HCT116 (cell line): ENCODE results near the gene ZNF474.

Experiments used
- EZH2 ChIP-seq: fragments of 200-600 bp; sonication (generic); IDR thresholded peaks from 2 replicates; pipeline ENCODE4 v1.6.1; 2017; ENCODE audit warnings: antibody characterized with exemption, mixed run types
- EZH2phosphoT487 ChIP-seq: fragments of 200-600 bp; IDR thresholded peaks from 2 replicates; pipeline ENCODE4 v1.6.1; 2018; ENCODE audit warnings: antibody characterized with exemption, borderline replicate concordance
- MAX ChIP-seq: IDR thresholded peaks from 2 replicates; pipeline ENCODE4 v1.6.1; 2012
- POLR2A ChIP-seq: IDR thresholded peaks from 2 replicates; pipeline ENCODE4 v1.7.0; 2011; ENCODE audit warnings: borderline replicate concordance; ENCODE audit not compliant: insufficient read depth, insufficient read length; ENCODE audit errors: extremely low read depth
- RAD21 ChIP-seq: IDR thresholded peaks from 2 replicates; pipeline ENCODE4 v1.6.1; 2012; ENCODE audit warnings: low read depth, mild to moderate bottlenecking
- SP1 ChIP-seq: IDR thresholded peaks from 2 replicates; pipeline ENCODE4 v1.6.1; 2012; ENCODE audit warnings: low read depth
- SRF ChIP-seq: IDR thresholded peaks from 2 replicates; pipeline ENCODE4 v1.6.1; 2012; ENCODE audit warnings: low read depth
- YY1 ChIP-seq: IDR thresholded peaks from 2 replicates; pipeline ENCODE4 v1.6.1; 2011; ENCODE audit warnings: low read length, low read depth, moderate library complexity, mild to moderate bottlenecking; ENCODE audit not compliant: insufficient replicate concordance; ENCODE audit errors: extremely low read depth
- ZFX ChIP-seq: fragments of 450-650 bp; IDR thresholded peaks from 2 replicates; pipeline ENCODE4 v1.6.1; 2017
- TF ChIP-seq, protein P1 (sequence below), 3 experiments: fragments of 200-600 bp in 1 of 3; sonication (generic) in 1 of 3; IDR thresholded peaks in 2 of 3; conservative IDR thresholded peaks in 1 of 3; 2 replicates each; pipeline ENCODE4 v1.5.1; 2012 to 2017; ENCODE audit warnings: low read depth in 2 of 3, low read length in 2 of 3, antibody characterized with exemption in 1 of 3, borderline replicate concordance in 1 of 3, control low read depth in 1 of 3, mild to moderate bottlenecking in 1 of 3, mixed read lengths in 1 of 3, mixed run types in 1 of 3, moderate library complexity in 1 of 3; ENCODE audit not compliant: insufficient read depth in 1 of 3

DNA sequence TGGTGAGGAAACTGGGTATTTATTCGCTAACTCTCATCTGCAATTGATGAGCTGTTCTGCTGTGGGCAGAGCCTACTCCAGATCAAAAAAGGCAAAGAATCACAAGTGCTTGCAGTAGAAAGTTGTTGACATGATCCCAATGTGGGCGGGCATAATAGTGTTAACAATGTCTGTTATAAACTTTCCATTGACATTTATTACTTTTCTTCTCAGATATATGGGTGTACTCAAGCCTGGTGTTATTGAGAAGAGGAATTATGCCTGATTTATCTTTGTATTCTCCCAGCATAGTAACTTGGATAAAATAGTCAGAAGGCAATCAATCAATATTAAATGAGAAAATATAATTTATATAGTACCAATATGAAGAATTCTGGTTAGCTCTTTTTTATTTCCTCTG, 47.8 kb downstream of the ZNF474 start:
- TF ChIP-seq, protein P1, sequence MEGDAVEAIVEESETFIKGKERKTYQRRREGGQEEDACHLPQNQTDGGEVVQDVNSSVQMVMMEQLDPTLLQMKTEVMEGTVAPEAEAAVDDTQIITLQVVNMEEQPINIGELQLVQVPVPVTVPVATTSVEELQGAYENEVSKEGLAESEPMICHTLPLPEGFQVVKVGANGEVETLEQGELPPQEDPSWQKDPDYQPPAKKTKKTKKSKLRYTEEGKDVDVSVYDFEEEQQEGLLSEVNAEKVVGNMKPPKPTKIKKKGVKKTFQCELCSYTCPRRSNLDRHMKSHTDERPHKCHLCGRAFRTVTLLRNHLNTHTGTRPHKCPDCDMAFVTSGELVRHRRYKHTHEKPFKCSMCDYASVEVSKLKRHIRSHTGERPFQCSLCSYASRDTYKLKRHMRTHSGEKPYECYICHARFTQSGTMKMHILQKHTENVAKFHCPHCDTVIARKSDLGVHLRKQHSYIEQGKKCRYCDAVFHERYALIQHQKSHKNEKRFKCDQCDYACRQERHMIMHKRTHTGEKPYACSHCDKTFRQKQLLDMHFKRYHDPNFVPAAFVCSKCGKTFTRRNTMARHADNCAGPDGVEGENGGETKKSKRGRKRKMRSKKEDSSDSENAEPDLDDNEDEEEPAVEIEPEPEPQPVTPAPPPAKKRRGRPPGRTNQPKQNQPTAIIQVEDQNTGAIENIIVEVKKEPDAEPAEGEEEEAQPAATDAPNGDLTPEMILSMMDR (IDR thresholded peaks at IDR 0.05 in 2 of 3, conservative IDR thresholded peaks at IDR 0.05 in 1 of 3; ENCODE audit: borderline replicate concordance in 1 of 3, insufficient read depth in 1 of 3, low read depth in 2 of 3, low read length in 2 of 3) = no peak
- TF ChIP-seq EZH2phosphoT487 = no peak
- no peak for TF ChIP-seq YY1
- no peak for TF ChIP-seq RAD21
- TF ChIP-seq EZH2 = no peak
- TF ChIP-seq SP1 = no peak
- no peak for TF ChIP-seq POLR2A
- TF ChIP-seq ZFX = no peak
- TF ChIP-seq MAX = no peak
- no peak for TF ChIP-seq SRF
